ENCODE measurements around the gene FSCN2. TPM values are rescaled to one million over a fixed set of nuclear protein-coding genes. Genes with fewer than 3 reads are reported as not detected.

The FSCN2 gene
- total and polyA plus RNA-seq, 12 donors, result 0.14 to 1.3 (median 0.45) TPM; not detected in 2

DNA sequence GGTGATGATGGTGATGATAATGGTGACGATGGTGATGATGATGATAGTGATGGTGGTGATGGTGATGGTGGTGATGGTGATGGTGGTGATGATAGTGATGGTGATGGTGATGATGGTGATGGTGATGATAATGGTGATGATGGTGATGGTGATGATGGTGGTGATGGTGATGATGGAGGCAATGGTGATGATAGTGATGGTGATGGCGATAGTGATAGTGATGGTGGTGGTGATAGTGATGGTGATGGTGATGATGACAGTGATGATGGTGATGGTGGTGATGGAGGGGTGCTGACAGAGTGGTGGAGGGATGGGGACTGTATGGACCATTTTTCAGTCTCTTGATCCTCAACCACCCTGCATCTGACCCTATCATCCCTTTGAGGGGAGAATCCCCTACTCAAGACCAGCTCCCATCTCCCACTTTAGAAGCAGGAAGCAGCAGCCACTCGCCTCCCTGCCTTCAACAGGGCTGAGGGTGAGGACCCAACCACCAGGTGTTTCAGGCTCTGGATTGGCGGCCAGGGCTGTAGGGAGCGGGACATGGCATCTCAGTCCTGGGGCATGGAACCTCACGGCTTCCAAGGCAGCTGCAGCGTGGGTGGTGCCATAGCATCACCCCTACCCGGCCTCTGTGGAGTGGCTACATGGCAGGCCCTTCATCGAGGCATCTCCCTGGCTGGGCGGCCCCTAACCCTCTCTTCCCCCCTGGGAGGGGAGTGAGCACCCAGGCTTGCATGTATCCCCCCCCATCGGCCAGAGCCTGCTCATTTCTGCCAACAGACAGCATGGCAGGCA lies 4.5 kb downstream of the FSCN2 start:
- TF ChIP-seq, protein P1, sequence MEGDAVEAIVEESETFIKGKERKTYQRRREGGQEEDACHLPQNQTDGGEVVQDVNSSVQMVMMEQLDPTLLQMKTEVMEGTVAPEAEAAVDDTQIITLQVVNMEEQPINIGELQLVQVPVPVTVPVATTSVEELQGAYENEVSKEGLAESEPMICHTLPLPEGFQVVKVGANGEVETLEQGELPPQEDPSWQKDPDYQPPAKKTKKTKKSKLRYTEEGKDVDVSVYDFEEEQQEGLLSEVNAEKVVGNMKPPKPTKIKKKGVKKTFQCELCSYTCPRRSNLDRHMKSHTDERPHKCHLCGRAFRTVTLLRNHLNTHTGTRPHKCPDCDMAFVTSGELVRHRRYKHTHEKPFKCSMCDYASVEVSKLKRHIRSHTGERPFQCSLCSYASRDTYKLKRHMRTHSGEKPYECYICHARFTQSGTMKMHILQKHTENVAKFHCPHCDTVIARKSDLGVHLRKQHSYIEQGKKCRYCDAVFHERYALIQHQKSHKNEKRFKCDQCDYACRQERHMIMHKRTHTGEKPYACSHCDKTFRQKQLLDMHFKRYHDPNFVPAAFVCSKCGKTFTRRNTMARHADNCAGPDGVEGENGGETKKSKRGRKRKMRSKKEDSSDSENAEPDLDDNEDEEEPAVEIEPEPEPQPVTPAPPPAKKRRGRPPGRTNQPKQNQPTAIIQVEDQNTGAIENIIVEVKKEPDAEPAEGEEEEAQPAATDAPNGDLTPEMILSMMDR (IDR thresholded peaks at IDR 0.05), result no peak
- no peaks in the 10 kb centered on the region for H3K9me3 ChIP-seq
- no peak overlapping the region for H3K27ac ChIP-seq
- intact Hi-C loops (cut with DNase I), result loop anchor here in 1 of 10 donors (10.0 kb wide), 1 partner anchor 388 kb away; no protein-coding TSS in a partner anchor
- peaks cover 3 to 22% (median 14%) of the 10 kb centered on the region in 9 donors for H3K4me1 ChIP-seq
- H3K4me3 ChIP-seq, result no peak overlapping the region
- ATAC-seq (no peak), DNase-seq (no peak)
- no peaks in the 10 kb centered on the region for H3K36me3 ChIP-seq
- 91% methylated on average over 11 of the region's 11 CpGs for whole genome bisulfite sequencing, 2 donors
- H3K27me3 ChIP-seq, result peaks cover 16 to 58% (median 54%) of the 10 kb centered on the region in 7 donors

DNA sequence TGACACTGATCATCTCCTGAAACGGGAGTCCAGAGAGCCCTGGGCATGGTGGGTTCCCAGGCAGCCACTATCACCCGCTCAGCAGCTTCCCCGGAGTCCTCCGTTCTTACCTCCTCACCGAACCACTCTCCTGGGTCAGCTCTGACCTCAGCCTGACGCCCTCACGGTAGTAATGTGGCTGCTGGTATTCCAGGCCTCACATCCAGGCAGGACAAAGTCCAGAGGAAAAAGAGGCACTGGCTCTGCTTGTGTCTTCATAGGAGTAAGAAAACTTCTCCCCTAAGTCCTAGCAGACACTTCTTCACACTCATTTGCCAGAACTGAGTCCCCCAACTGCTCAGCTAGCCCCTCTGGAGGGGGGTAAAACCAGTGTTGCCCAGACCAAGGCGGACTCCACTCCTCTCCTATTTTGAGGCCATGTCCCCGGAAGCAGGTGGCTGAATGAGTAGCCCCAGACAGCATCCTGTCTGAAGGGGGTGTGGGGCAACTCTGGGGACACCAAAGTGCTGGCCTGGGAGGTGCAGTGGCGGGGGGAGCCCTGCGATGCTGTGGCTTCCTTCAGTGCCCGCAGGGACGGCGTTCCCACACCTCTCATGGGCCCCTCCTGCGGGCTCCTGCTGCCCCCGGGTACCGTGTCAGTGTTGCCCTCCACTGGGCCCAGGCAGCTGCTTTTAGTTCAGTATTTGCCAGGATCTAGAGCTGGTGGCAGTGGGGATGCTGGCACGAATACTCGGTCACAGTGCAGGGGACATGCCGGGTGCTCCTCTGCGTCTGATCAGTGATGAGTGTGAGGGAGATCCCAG lies 5.4 kb downstream of the FSCN2 start:
- Histone ChIP-seq H3K36me3 (peaks cover 0 to 6% (median 0%) of the 10 kb centered on the region in 9 donors), H3K4me1 (peaks cover 3 to 18% (median 16%) of the 10 kb centered on the region in 9 donors), H3K27me3 (peaks cover 16 to 54% (median 50%) of the 10 kb centered on the region in 7 donors), H3K9me3 (no peaks in the 10 kb centered on the region), H3K4me3 (no peak overlapping the region), H3K27ac (no peak overlapping the region)
- 69 to 72% methylated on average over 21 of the region's 21 CpGs for WGBS, 2 donors
- TF ChIP-seq, protein P1 (IDR thresholded peaks at IDR 0.05), result no peak
- no peak for ATAC-seq
- DNase-seq, result no peak
- intact Hi-C loops (cut with DNase I), result loop anchor here in 1 of 10 donors (10.0 kb wide), 1 partner anchor 389 kb away; no protein-coding TSS in a partner anchor

GRCh38 chr17:81534157-81535006 lies 6.2 kb downstream of the FSCN2 start:
- no peak for DNase-seq
- Histone ChIP-seq H3K36me3 (peaks cover 0 to 9% (median 0%) of the 10 kb centered on the region in 9 donors), H3K4me3 (no peak overlapping the region), H3K27me3 (peaks cover 16 to 46% (median 42%) of the 10 kb centered on the region in 7 donors), H3K4me1 (peaks cover 3 to 18% (median 16%) of the 10 kb centered on the region in 9 donors), H3K27ac (no peak overlapping the region), H3K9me3 (no peaks in the 10 kb centered on the region)
- TF ChIP-seq, protein P1 (IDR thresholded peaks at IDR 0.05), result no peak
- 59 to 64% methylated on average over 6 of the region's 6 CpGs for WGBS, 2 donors
- ATAC-seq, result no peak
- intact Hi-C loops (cut with DNase I), result loop anchor here in 3 of 10 donors (5.0 to 10.0 kb wide), 2 partner anchors 282 to 390 kb away; no protein-coding TSS in a partner anchor
